Progenitor cell of endocrine pancreas (in vitro differentiated cells): Measurements from ENCODE around the gene ADGRL3. TPM values are rescaled to one million over a fixed set of nuclear protein-coding genes. Genes with fewer than 3 reads are reported as not detected.

Experiments
- DNase-seq: peaks from one replicate; pipeline ENCODE4 v3.0.0; 2021; ENCODE audit warnings: low spot score; ENCODE audit not compliant: unreplicated experiment
- H3K27ac Mint-ChIP-seq: 2 replicates; pipeline ENCODE4 v1.8.0; 2021; ENCODE audit warnings: mild to moderate bottlenecking, moderate library complexity, mixed read lengths
- H3K27me3 Mint-ChIP-seq: 2 replicates; pipeline ENCODE4 v1.8.0; 2021; ENCODE audit warnings: mixed read lengths
- H3K36me3 Mint-ChIP-seq: 2 replicates; pipeline ENCODE4 v1.8.0; 2022; ENCODE audit warnings: mixed read lengths; ENCODE audit not compliant: insufficient read depth
- H3K4me1 Mint-ChIP-seq: 2 replicates; pipeline ENCODE4 v1.8.0; 2021; ENCODE audit warnings: low read depth, mixed read lengths
- H3K4me3 Mint-ChIP-seq: 2 replicates; pipeline ENCODE4 v1.8.0; 2021; ENCODE audit warnings: low read depth, mild to moderate bottlenecking, moderate library complexity, mixed read lengths
- H3K9me3 Mint-ChIP-seq: 2 replicates; pipeline ENCODE4 v1.8.0; 2021; ENCODE audit warnings: low read depth, mixed read lengths
- CTCF ChIP-seq: fragments of 200-600 bp; sonication (generic); IDR thresholded peaks from one replicate; pipeline ENCODE4 v1.5.0; 2021; ENCODE audit warnings: antibody characterized with exemption, mild to moderate bottlenecking; ENCODE audit not compliant: unreplicated experiment
- total RNA-seq: library from RNA; stranded (reverse); gene quantifications from 2 replicates; pipeline ENCODE4 v1.2.1, GENCODE V29; 2021

ADGRL3 gene
- total RNA-seq, 1 donor from 2014 or later: 5.6 TPM

DNA sequence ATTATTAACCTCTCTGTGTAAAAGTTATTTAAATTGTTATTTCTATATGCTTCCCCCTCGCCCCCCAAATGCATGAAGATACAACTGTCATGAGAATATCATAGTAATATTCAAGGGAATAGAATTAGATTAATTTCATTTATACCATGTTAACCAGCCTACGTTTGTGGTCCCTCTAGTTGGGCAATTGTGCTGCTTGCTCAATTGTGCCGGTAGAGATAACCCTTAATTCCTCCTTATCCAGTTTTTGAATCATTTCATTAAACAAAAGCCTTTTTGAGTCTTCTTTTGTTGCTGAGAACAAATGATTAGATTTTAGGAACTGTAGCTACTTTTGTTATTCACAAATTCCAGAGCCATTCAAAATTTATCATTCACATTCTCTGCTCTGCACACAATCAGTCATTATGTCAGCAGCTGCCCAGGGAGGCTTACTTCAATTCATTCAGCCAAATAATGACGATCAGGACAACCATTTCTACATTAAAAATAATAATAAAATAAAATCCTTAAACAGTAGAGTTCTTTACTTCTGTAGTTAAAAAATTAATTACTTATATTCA is 98.1 kb downstream of the ADGRL3 start:
- no peak overlapping the region for H3K27ac Mint-ChIP-seq
- DNase-seq: no peak

GRCh38 chr4:61299316-61299715 is 99.2 kb downstream of the ADGRL3 start:
- DNase-seq: no peak
- Mint-ChIP-seq H3K4me3 (no peak overlapping the region), H3K9me3 (no peaks in the 10 kb centered on the region), H3K4me1 (peaks cover 23% of the 10 kb centered on the region), H3K36me3 (no peaks in the 10 kb centered on the region), H3K27me3 (no peaks in the 10 kb centered on the region), H3K27ac (no peak overlapping the region)
- TF ChIP-seq CTCF: no peak

More for the DNA sequence above, 98.1 kb downstream of the ADGRL3 start:
- Mint-ChIP-seq H3K4me3 (no peak overlapping the region), H3K4me1 (peaks cover 20% of the 10 kb centered on the region), H3K9me3 (no peaks in the 10 kb centered on the region), H3K36me3 (no peaks in the 10 kb centered on the region), H3K27me3 (no peaks in the 10 kb centered on the region)
- TF ChIP-seq CTCF: no peak

- no peaks in the 10 kb centered on the region for H3K9me3 Mint-ChIP-seq
- TF ChIP-seq CTCF: no peak
- peaks cover 27% of the 10 kb centered on the region for H3K4me1 Mint-ChIP-seq
- no peaks in the 10 kb centered on the region for H3K36me3 Mint-ChIP-seq
- no peak overlapping the region for H3K4me3 Mint-ChIP-seq
- H3K27ac Mint-ChIP-seq: no peak overlapping the region
- no peak for DNase-seq
- H3K27me3 Mint-ChIP-seq: no peaks in the 10 kb centered on the region
Observed at GRCh38 chr4:61300266-61300844, 100.2 kb downstream of the ADGRL3 start.

GRCh38 chr4:61301271-61301670 is 101.1 kb downstream of the ADGRL3 start:
- Mint-ChIP-seq H3K27me3 (no peaks in the 10 kb centered on the region), H3K27ac (no peak overlapping the region), H3K4me3 (no peak overlapping the region), H3K9me3 (peaks cover 4% of the 10 kb centered on the region), H3K4me1 (peaks cover 21% of the 10 kb centered on the region), H3K36me3 (no peaks in the 10 kb centered on the region)
- no peak for DNase-seq
- TF ChIP-seq CTCF: no peak

DNA sequence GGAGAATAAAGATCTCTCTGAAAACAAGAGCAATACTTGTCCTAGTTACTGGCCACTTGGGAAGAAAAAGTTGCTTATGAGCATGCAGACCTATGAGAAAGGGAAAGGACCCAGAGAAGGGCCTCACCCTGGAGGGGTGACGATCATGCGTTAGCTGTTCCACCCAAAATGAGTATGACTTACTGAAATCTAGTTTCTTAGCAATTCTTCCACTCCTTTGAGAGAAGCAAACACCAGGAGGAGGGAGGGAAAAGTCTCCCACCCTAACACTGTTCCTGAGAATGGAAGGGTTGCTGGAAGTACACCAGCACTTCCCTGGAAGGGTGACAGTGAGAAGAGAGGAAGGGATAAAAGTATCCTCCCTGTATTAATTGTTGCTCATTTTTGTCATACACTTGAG is 107.9 kb downstream of the ADGRL3 start:
- H3K36me3 Mint-ChIP-seq: no peaks in the 10 kb centered on the region
- TF ChIP-seq CTCF: no peak
- H3K4me3 Mint-ChIP-seq: no peak overlapping the region
- peaks cover 11% of the 10 kb centered on the region for H3K4me1 Mint-ChIP-seq
- peaks cover 4% of the 10 kb centered on the region for H3K9me3 Mint-ChIP-seq
- no peak for DNase-seq
- no peaks in the 10 kb centered on the region for H3K27me3 Mint-ChIP-seq
- H3K27ac Mint-ChIP-seq: no peak overlapping the region
